ENCODE data around the gene MCTP1.
"Not testable (repeated sequence)": the region's sequence is repeated elsewhere in the genome, so short reads cannot be mapped to it uniquely, and the experiment has no call there.

Gene MCTP1

GRCh38 chr5:94869921-94870320 is 415.0 kb downstream of the MCTP1 start:
- no peak for DNase-seq (ENCODE audit: low spot score)

DNA sequence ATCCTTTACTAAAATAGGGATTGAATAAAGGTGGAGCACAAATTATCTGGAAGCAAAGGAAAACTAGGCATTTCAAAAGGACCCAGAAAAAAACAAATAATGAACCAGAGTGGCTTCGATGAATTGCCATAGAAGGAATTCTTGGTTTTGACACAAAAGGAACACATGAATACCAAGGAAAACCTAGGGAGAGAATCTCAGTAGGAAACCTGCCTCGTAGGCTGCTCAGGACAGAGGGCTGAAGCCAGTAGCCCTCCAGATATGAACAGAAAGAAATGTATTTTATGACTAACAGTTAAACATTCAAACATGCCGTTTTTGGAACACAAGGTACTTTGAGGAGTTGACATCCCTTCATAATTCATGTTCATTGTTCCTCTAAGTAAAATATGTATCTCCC is 420.9 kb downstream of the MCTP1 start:
- DNase-seq (ENCODE audit: low spot score), result no peak

- no peak for DNase-seq (ENCODE audit: low spot score)
Measured at GRCh38 chr5:94857111-94857510, 427.8 kb downstream of the MCTP1 start.

DNA sequence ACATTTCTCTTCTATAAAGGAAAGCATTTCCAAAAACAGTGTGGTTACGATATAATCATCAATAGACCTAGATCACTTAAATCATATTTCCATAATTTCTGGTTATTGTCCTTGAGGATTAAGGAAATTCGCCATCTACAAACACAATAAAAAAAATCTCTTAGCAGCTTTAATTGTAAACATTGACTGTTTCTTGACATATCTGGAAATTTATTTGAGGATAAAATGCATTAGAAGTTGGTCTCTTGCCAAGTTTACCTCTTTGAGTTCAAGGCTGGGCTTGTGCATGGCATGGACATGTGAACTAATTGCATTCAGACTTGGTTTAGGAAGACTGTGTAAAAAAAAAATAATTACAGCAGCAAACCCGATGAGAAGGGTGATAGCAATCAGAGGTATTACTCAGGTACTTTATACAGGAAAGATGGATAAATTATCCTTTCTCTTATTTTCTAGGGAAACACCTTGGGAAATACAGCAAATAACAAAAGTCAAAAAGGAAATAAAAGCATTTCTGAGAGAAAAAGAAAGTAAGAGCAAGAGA is 428.6 kb downstream of the MCTP1 start:
- DNase-seq (ENCODE audit: low spot score), result no peak

- no peak for DNase-seq (ENCODE audit: low spot score)
Measured at GRCh38 chr5:94855543-94855942, 429.4 kb downstream of the MCTP1 start.

DNA sequence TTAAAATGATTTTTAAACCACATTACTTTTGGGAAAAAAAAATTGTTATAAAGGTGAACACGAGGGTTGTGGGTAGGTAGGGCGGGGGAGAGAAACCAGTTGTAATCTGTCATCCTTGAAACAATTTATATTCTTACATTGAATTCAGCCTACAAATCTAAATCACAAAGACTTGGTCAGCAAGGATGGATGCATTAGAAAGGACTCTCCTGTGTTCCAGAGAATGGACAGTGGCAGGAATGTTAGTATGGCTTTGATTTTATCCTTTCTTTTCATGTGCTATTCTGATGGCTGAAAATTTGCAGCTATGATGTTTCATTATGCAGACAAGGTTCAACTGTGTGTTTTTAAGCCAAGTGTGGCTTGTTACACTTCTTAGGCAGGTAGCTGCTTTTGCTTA is 431.8 kb downstream of the MCTP1 start:
- no peak for DNase-seq (ENCODE audit: low spot score)

DNA sequence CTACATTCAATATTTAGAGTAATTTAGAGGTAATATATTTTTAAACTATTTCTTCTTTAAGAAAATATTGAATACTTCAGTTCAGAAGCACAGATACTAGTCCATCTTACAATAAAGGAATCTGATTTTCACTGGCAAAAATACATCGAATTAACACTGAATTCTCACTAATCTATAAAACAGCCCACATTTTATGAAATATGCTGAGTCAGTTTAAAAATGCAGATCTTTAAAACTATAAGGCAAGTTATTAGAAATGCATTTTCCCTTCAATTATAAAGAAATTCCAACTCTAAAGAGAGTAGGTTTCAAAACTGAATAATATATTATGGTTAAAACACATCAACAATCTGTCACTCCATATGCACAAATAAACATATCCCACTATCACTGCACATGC is 433.9 kb downstream of the MCTP1 start:
- DNase-seq (ENCODE audit: low spot score), result no peak

- DNase-seq (ENCODE audit: low spot score), result peak; percentile 23
Measured at GRCh38 chr5:94849821-94850736, 434.8 kb downstream of the MCTP1 start.

DNA sequence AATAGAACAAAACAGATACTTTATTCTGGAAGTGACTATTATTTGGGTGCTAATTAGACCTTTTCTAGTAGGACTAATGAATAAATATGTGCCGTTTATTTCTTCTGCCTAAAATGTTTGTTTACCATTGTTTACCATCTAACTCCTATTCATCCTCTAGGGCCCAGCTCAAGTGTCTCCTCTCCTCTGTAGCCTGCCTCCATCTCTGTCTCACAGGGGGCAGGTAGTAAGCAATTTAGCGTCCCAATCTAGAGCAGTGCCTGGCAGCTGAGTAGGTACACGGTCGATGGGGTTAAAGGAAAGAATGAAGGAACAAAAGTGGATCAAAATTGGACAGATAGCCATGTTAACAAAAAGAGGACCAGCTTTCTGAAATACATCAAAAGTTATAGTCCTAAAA is 435.6 kb downstream of the MCTP1 start:
- no peak for DNase-seq (ENCODE audit: low spot score)

GRCh38 chr5:94847726-94848125 is 437.2 kb downstream of the MCTP1 start:
- DNase-seq (ENCODE audit: low spot score), result no peak

GRCh38 chr5:94847019-94847418 is 437.9 kb downstream of the MCTP1 start:
- DNase-seq (ENCODE audit: low spot score), result no peak

GRCh38 chr5:94845696-94846095 is 439.2 kb downstream of the MCTP1 start:
- not testable (repeated sequence) for DNase-seq (ENCODE audit: low spot score)

- no peak for DNase-seq (ENCODE audit: low spot score)
Measured at GRCh38 chr5:94841598-94842322, 443.1 kb downstream of the MCTP1 start.

GRCh38 chr5:94833851-94834250 is 451.0 kb downstream of the MCTP1 start:
- no peak for DNase-seq (ENCODE audit: low spot score)

DNA sequence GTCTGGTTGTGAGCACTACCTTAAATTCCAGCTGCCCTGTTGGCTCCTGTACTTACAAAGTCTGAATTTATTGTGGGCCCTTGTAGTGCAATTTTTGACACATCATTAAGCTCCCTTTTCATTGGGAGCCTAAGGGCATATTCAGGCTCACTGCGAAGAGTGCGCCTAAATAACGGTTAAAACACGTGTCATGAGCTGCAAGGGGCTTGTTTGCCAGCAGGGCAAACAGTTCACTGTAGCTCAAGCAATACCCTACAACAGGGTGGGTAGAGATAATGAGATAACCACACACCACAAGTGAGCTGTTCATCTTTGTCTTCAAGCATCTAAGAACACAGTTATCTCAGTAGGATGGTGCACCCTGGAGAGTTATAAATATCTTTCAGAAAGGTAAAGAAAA is 452.2 kb downstream of the MCTP1 start:
- DNase-seq (ENCODE audit: low spot score), result no peak

- no peak for DNase-seq (ENCODE audit: low spot score)
Measured at GRCh38 chr5:94830520-94830919, 454.4 kb downstream of the MCTP1 start.

DNA sequence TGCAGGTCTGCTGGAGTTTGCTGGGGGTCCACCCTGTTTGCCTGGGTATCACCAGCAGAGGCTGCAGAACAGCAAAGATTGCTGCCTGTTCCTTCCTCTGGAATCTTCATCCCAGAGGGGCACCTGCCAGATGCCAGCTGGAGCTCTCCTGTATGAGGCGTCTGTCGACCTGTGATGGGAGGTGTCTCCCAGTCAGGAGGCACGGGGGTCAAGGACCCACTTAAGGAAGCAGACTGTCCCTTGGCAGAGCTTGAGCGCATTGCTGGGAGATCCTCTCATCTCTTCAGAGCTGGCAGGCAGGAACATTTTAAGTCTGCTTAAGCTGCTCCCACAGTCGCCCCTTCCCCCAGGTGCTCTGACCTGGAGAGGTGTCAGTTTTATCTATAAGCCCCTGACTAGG is 456.7 kb downstream of the MCTP1 start:
- not testable (repeated sequence) for DNase-seq (ENCODE audit: low spot score)

GRCh38 chr5:94820488-94820887 is 464.4 kb downstream of the MCTP1 start:
- DNase-seq (ENCODE audit: low spot score), result no peak

DNA sequence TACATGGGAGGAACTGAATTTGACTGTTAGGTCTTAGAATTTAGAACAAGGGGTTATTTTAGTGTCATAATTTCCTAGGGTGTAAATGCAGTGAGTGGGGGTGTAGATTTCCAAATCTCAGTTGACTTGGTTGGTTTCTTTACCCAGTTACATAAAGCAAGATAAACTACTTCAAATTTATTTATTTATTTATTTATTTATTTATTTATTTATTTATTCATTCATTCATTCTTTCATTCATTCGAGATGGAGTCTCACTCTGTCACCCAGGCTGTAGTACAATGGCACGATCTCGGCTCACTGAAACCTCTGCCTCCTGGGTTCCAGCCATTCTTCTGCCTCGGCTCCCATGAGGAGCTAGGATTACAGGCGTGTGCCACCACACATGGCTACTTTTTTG is 466.0 kb downstream of the MCTP1 start:
- DNase-seq (ENCODE audit: low spot score), result no peak

GRCh38 chr5:94815313-94816039 is 469.4 kb downstream of the MCTP1 start:
- no peak for DNase-seq (ENCODE audit: low spot score)

GRCh38 chr5:94812232-94812631 is 472.7 kb downstream of the MCTP1 start:
- DNase-seq (ENCODE audit: low spot score), result no peak

GRCh38 chr5:94811331-94811730 is 473.6 kb downstream of the MCTP1 start:
- DNase-seq (ENCODE audit: low spot score), result no peak
